ENCODE results near the gene DPP8. TPM values are rescaled to one million over a fixed set of nuclear protein-coding genes. Genes with fewer than 3 reads are reported as not detected.
"Not testable (repeated sequence)": the region's sequence is repeated elsewhere in the genome, so short reads cannot be mapped to it uniquely, and the experiment has no call there.

DPP8 gene
- polyA plus RNA-seq, 1 donor from 2014 or later = 18.6 TPM

DNA sequence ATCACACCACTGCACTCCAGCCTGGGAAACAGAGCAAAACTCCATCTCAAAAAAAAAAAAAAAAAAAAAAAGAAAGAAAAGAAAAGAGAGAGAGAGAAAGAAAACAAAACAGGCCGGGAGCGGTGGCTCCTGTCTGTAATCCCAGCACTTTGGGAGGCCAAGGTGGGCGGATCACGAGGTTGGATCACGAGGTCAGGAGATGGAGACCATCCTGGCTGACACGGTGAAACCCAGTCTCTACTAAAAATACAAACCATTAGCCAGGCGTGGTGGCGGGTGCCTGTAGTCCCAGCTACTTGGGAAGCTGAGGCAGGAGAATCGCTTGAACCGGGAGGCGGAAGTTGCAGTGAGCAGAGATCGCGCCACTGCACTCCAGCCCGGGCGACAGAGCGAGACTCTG is 119.0 kb downstream of the DPP8 start:
- not testable (repeated sequence) for H3K27me3 ChIP-seq (ENCODE audit: insufficient read depth, low read depth, low read length); H3K36me3 ChIP-seq (ENCODE audit: insufficient read depth, low read length); H3K27ac ChIP-seq (ENCODE audit: low read length); H3F3A ChIP-seq (ENCODE audit: insufficient read depth, low read length, poor library complexity, severe bottlenecking); H3K9me3 ChIP-seq (ENCODE audit: low read length); H2AFZ ChIP-seq (ENCODE audit: low read depth, low read length); H3K9me2 ChIP-seq (ENCODE audit: insufficient read depth, low read length); H3K79me2 ChIP-seq (replicated peaks; ENCODE audit: insufficient read depth, low read length); H3K4me3 ChIP-seq (ENCODE audit: low read length); H3K9ac ChIP-seq (ENCODE audit: low read length); H4K20me1 ChIP-seq (ENCODE audit: insufficient read depth); H3K4me2 ChIP-seq (ENCODE audit: low read length)

DNA sequence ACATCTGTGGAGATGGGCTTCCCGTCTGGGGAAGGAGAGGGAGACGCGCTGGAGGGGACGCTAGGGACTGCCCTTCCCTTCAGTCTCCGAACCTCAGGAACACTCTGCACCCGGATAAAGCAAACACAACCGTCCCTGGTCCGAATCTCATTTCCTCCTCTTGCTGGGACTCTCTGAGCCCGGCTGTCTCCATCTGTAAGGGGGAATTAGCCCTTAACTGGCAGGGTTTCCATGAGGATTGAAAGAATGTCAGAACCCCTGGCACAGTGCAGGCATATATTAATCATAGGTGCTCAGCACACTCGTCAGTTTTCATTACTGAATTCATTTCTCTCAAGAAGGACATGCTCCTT is 120.5 kb downstream of the DPP8 start:
- H3K27me3 ChIP-seq (ENCODE audit: insufficient read depth, low read depth, low read length) = no peaks in the 10 kb centered on the region
- H3K4me2 ChIP-seq (ENCODE audit: low read length) = no peak overlapping the region
- H3K4me3 ChIP-seq (ENCODE audit: low read length) = no peak overlapping the region
- TF ChIP-seq EP300 (conservative IDR thresholded peaks at IDR 0.05; ENCODE audit: poor library complexity, severe bottlenecking) (no peak), POLR2AphosphoS5 (IDR thresholded peaks at IDR 0.05) (no peak), MXI1 (conservative IDR thresholded peaks at IDR 0.05; ENCODE audit: poor library complexity, severe bottlenecking) (no peak), RAD21 (conservative IDR thresholded peaks at IDR 0.05) (no peak), TAF1 (IDR thresholded peaks at IDR 0.05; ENCODE audit: low read depth) (no peak)
- H2AFZ ChIP-seq (ENCODE audit: low read depth, low read length) = no peak overlapping the region
- H3K9me2 ChIP-seq (ENCODE audit: insufficient read depth, low read length) = no peaks in the 10 kb centered on the region
- H3K79me2 ChIP-seq (replicated peaks; ENCODE audit: insufficient read depth, low read length) = no peaks in the 10 kb centered on the region
- H4K20me1 ChIP-seq (ENCODE audit: insufficient read depth) = no peaks in the 10 kb centered on the region
- no peaks in the 10 kb centered on the region for H3K36me3 ChIP-seq (ENCODE audit: insufficient read depth, low read length)
- H3F3A ChIP-seq (ENCODE audit: insufficient read depth, low read length, poor library complexity, severe bottlenecking) = no peaks in the 10 kb centered on the region
- H3K27ac ChIP-seq (ENCODE audit: low read length) = no peak overlapping the region
- no peak overlapping the region for H3K9ac ChIP-seq (ENCODE audit: low read length)
- no peaks in the 10 kb centered on the region for H3K9me3 ChIP-seq (ENCODE audit: low read length)

DNA sequence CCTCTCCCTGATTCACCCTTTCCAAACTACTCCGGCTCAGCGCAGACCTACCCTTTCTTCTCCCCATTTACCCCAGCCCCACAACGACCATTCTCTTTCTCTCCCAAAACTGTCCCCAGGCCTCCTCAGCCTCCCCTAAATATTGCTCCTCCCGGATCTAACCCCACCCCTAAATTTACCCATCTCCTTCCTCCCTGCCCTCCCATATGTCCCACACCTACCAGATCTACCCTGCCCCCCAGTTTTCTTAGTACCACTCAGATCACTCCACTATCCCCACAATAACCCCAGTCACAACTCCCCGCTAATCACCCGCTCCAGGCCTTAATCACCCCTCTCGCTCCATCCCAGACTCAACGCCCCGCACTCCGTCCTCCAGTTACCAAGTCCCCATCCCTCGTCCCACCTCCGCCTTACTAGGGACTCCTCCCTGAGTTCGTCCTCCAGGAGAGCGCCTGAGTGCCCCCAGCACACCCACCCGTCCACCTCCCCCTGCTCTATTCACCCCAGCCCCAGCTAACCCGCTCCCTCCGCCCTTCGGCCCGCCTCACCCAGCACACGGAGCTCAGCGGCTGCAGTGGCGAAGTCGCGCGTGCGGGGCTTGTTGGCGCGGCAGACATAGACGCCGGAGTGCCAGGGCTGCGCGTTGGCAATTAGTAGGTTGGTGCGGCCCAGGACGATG is 121.1 kb downstream of the DPP8 start:
- H3K36me3 ChIP-seq (ENCODE audit: insufficient read depth, low read length) = no peaks in the 10 kb centered on the region
- H3K4me2 ChIP-seq (ENCODE audit: low read length) = no peak overlapping the region
- no peak overlapping the region for H3K27ac ChIP-seq (ENCODE audit: low read length)
- no peaks in the 10 kb centered on the region for H3K27me3 ChIP-seq (ENCODE audit: insufficient read depth, low read depth, low read length)
- H3K9ac ChIP-seq (ENCODE audit: low read length) = no peak overlapping the region
- H4K20me1 ChIP-seq (ENCODE audit: insufficient read depth) = no peaks in the 10 kb centered on the region
- H3K9me3 ChIP-seq (ENCODE audit: low read length) = no peaks in the 10 kb centered on the region
- H3K4me3 ChIP-seq (ENCODE audit: low read length) = no peak overlapping the region
- TF ChIP-seq EZH2 (IDR thresholded peaks at IDR 0.05; ENCODE audit: borderline replicate concordance, insufficient read depth, low read length, poor library complexity, severe bottlenecking) (no peak), POLR2AphosphoS5 (IDR thresholded peaks at IDR 0.05) (no peak), RAD21 (conservative IDR thresholded peaks at IDR 0.05) (no peak), TAF1 (IDR thresholded peaks at IDR 0.05; ENCODE audit: low read depth) (no peak), SMC3 (conservative IDR thresholded peaks at IDR 0.05; ENCODE audit: poor library complexity) (no peak), MXI1 (conservative IDR thresholded peaks at IDR 0.05; ENCODE audit: poor library complexity, severe bottlenecking) (no peak), EP300 (conservative IDR thresholded peaks at IDR 0.05; ENCODE audit: poor library complexity, severe bottlenecking) (no peak)
- TF ChIP-seq, protein P1, sequence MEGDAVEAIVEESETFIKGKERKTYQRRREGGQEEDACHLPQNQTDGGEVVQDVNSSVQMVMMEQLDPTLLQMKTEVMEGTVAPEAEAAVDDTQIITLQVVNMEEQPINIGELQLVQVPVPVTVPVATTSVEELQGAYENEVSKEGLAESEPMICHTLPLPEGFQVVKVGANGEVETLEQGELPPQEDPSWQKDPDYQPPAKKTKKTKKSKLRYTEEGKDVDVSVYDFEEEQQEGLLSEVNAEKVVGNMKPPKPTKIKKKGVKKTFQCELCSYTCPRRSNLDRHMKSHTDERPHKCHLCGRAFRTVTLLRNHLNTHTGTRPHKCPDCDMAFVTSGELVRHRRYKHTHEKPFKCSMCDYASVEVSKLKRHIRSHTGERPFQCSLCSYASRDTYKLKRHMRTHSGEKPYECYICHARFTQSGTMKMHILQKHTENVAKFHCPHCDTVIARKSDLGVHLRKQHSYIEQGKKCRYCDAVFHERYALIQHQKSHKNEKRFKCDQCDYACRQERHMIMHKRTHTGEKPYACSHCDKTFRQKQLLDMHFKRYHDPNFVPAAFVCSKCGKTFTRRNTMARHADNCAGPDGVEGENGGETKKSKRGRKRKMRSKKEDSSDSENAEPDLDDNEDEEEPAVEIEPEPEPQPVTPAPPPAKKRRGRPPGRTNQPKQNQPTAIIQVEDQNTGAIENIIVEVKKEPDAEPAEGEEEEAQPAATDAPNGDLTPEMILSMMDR (IDR thresholded peaks at IDR 0.05; ENCODE audit: poor library complexity, severe bottlenecking) = no peak
- TF ChIP-seq, protein P2, sequence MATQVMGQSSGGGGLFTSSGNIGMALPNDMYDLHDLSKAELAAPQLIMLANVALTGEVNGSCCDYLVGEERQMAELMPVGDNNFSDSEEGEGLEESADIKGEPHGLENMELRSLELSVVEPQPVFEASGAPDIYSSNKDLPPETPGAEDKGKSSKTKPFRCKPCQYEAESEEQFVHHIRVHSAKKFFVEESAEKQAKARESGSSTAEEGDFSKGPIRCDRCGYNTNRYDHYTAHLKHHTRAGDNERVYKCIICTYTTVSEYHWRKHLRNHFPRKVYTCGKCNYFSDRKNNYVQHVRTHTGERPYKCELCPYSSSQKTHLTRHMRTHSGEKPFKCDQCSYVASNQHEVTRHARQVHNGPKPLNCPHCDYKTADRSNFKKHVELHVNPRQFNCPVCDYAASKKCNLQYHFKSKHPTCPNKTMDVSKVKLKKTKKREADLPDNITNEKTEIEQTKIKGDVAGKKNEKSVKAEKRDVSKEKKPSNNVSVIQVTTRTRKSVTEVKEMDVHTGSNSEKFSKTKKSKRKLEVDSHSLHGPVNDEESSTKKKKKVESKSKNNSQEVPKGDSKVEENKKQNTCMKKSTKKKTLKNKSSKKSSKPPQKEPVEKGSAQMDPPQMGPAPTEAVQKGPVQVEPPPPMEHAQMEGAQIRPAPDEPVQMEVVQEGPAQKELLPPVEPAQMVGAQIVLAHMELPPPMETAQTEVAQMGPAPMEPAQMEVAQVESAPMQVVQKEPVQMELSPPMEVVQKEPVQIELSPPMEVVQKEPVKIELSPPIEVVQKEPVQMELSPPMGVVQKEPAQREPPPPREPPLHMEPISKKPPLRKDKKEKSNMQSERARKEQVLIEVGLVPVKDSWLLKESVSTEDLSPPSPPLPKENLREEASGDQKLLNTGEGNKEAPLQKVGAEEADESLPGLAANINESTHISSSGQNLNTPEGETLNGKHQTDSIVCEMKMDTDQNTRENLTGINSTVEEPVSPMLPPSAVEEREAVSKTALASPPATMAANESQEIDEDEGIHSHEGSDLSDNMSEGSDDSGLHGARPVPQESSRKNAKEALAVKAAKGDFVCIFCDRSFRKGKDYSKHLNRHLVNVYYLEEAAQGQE (IDR thresholded peaks at IDR 0.05; ENCODE audit: borderline replicate concordance) = no peak
- H3F3A ChIP-seq (ENCODE audit: insufficient read depth, low read length, poor library complexity, severe bottlenecking) = no peaks in the 10 kb centered on the region
- no peaks in the 10 kb centered on the region for H3K9me2 ChIP-seq (ENCODE audit: insufficient read depth, low read length)
- H2AFZ ChIP-seq (ENCODE audit: low read depth, low read length) = no peak overlapping the region
- H3K79me2 ChIP-seq (replicated peaks; ENCODE audit: insufficient read depth, low read length) = no peaks in the 10 kb centered on the region
